Endothelial cell of umbilical vein (primary cell): ENCODE data around the gene PCDHGA1.

Experiments
- POLR2A ChIP-seq: IDR thresholded peaks from 2 replicates; pipeline ENCODE4 v1.6.1; 2012; ENCODE audit warnings: low read depth, mild to moderate bottlenecking, control low read depth, low read length
- POLR2AphosphoS5 ChIP-seq: IDR thresholded peaks from 2 replicates; pipeline ENCODE4 v1.6.1; 2012; ENCODE audit warnings: low read depth, mild to moderate bottlenecking, control low read depth, low read length, moderate library complexity; ENCODE audit not compliant: insufficient read depth
- TF ChIP-seq, protein P1 (sequence below): IDR thresholded peaks from 2 replicates; pipeline ENCODE4 v1.6.1; 2011; ENCODE audit not compliant: insufficient read depth, insufficient read length

DNA sequence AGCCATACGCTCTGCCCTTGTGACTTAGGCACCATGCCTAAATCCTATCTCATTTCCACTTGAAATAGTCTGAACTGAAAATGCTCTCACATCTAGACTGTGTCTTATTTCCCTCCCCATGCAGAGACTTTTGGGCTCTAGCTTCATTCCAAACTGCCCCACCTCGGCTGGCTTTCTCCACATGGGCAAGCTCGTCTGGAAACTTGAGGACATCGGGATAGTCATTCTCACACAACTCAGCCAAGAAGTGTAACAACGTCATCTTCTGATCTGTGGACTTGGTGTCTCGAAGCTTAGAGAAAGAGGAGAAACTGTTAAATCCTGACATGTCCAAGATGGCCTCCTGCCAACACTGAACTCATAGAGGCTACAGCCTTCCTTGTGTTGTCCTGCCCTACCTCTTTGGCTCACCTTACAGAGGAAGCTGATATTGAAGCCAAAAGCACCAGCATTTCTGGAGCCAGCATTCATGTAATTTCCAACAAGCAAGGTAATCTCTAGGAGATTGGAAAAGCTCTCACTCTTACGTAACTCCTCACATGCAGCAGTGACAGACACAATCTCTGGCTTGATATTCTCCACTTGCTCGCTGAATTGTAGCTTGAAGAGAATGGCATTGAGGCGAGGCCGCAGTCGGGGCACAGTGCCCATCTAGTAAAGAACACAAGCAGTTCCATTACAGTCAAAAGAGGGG is 198.1 kb downstream of the PCDHGA1 start:
- TF ChIP-seq, protein P1, sequence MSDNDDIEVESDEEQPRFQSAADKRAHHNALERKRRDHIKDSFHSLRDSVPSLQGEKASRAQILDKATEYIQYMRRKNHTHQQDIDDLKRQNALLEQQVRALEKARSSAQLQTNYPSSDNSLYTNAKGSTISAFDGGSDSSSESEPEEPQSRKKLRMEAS, result no peak
- TF ChIP-seq POLR2A (no peak), POLR2AphosphoS5 (no peak)
